Mammary epithelial cell (primary cell): ENCODE measurements around the gene STX8.

ENCODE experiments used
- EZH2 ChIP-seq: IDR thresholded peaks from 2 replicates; pipeline ENCODE4 v1.6.1; 2012; ENCODE audit warnings: low read length, inconsistent platforms, borderline replicate concordance
- TF ChIP-seq, protein P1 (sequence below), 2 donors: IDR thresholded peaks in 1 of 2; conservative IDR thresholded peaks in 1 of 2; 2 replicates each; pipeline ENCODE4 v1.5.1; 2011 to 2012; ENCODE audit warnings: inconsistent platforms in 2 of 2, low read length in 2 of 2, mild to moderate bottlenecking in 2 of 2, control low read depth in 1 of 2, low read depth in 1 of 2; ENCODE audit not compliant: insufficient read depth in 1 of 2; ENCODE audit errors: extremely low read depth in 1 of 2

DNA sequence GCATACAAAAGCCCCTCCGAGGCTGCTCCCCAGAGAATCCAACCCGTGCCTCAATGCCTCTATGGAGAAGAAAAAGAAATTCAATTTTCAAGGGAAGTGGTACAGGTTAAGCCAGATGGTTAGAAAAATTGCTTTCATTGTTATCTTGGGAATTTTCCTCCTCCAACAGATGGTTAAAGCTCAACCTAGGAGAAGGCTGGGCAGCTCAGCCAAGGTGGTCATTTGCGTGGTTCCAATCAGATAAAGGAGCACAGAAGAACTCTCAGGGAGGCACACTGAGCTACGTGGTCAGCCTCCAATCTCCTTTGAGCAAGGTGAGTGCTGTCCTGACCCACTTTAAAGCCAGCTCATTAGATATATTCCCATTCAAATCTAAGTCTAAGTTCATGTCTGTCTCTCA lies 106.7 kb downstream of the STX8 start:
- TF ChIP-seq, protein P1, sequence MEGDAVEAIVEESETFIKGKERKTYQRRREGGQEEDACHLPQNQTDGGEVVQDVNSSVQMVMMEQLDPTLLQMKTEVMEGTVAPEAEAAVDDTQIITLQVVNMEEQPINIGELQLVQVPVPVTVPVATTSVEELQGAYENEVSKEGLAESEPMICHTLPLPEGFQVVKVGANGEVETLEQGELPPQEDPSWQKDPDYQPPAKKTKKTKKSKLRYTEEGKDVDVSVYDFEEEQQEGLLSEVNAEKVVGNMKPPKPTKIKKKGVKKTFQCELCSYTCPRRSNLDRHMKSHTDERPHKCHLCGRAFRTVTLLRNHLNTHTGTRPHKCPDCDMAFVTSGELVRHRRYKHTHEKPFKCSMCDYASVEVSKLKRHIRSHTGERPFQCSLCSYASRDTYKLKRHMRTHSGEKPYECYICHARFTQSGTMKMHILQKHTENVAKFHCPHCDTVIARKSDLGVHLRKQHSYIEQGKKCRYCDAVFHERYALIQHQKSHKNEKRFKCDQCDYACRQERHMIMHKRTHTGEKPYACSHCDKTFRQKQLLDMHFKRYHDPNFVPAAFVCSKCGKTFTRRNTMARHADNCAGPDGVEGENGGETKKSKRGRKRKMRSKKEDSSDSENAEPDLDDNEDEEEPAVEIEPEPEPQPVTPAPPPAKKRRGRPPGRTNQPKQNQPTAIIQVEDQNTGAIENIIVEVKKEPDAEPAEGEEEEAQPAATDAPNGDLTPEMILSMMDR (conservative IDR thresholded peaks at IDR 0.05 in 1 of 2, IDR thresholded peaks at IDR 0.05 in 1 of 2; ENCODE audit: extremely low read depth in 1 of 2, insufficient read depth in 1 of 2, low read depth in 1 of 2, low read length in 2 of 2): no peak
- TF ChIP-seq EZH2: no peak
